HG03280 (cell line): ENCODE results near the gene HIRA.
"Not testable (repeated sequence)": the region's sequence is repeated elsewhere in the genome, so short reads cannot be mapped to it uniquely, and the experiment has no call there.

ENCODE experiments used
- ATAC-seq: cut with Tn5 transposase; IDR thresholded peaks from one replicate; pipeline ENCODE4 v1.9.1; 2021; ENCODE audit warnings: mild to moderate bottlenecking, moderate library complexity; ENCODE audit not compliant: unreplicated experiment

Gene HIRA

DNA sequence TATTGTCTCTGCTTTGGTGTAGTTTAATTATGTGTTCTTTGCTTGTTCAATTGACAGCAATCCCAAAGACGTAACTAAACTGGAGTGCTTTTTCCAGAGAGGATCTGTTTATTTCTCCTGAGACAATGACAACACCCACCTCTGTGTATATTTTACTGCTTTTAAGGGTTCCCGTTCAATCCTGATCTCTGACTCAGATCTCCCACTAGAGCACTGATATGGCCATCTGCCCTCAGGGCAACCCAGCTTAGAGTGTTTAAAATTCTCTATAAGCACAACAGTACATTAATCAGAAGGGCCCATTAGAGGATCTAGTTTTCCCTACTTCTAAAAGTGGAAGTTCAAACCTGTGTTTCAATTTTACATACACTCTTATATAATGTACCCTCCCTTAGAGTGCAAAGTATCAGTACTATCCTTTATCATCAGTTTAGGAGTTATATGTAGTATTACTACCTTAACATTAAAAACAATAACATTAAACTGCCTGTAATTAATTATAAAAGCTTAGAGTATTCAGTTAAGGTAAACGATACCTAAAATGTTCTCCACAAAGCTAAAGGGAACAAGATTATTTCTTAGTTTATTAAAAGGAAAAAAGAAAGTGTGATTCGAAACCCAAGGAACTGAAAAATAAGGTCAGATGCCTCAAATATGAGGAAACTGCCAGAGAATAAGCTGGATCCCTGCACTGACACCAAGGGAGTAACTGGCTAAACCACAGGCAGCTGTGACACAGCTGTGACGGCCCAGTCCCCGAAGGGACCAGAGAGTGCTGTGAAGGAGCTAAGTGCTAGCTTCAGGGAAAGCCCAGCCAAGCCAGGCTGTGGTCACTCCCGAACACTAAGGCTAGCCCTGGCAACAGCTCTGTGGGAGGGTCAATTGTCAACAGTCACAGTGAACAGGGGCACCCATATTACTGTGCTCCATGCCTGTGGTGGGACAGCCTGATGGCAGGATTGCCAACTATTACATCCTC lies 32.2 kb upstream of the HIRA start:
- no peak for ATAC-seq

DNA sequence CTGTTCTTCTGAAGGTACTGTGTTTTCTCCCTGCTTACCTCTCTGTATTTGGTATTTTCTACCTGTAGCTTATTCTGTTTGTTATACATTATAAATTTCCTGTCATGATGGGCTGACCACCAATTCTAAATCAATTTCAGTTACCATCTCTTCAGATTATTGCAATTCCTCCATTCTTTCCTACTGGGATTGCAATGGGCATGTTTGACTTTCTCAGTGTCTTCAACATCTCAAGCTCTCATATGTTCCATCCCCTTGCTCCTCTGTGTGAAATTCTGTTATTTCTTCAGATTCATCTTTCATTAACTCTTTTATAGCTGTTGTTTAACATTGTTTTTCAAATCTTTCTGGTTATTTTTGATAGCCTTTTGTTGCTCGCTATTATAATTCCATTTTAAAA lies 31.5 kb upstream of the HIRA start:
- no peak for ATAC-seq

DNA sequence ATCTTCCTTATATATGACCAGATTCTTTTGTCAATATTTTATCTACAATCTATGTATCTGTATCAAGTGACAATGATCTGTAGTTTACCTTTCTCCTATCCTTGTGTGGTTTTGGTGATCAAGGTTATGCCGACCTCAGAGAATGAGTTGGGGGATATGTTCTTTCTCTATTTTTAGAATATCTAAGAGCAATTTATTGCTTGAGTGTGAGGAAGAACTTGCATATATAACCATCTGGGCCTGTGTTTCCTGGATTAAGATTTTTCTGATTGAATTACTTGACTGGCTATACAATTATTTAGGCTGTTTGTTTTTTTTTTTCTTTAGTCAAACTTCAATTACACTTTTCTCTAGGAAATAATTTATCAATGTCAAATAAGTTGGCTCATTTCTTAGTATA lies 30.0 kb upstream of the HIRA start:
- no peak for ATAC-seq

DNA sequence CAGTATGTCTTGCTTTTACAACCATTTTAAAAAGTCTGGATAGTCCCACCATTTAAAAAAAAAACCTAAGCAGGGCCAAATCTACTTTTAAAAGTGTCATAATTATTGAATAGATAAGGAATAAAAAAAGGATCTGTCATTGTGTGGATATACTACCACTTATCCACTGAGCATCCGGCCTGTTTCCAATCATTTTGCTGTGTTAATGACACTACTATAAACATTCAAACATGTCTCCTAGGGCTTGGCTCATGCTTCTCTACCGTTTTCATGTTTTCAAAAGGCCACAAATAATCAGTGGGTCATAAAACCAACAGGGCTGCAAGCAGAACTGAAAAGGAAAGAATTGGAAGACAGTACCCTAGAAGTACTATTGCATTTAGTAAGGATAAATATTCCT lies 28.5 kb upstream of the HIRA start:
- no peak for ATAC-seq

DNA sequence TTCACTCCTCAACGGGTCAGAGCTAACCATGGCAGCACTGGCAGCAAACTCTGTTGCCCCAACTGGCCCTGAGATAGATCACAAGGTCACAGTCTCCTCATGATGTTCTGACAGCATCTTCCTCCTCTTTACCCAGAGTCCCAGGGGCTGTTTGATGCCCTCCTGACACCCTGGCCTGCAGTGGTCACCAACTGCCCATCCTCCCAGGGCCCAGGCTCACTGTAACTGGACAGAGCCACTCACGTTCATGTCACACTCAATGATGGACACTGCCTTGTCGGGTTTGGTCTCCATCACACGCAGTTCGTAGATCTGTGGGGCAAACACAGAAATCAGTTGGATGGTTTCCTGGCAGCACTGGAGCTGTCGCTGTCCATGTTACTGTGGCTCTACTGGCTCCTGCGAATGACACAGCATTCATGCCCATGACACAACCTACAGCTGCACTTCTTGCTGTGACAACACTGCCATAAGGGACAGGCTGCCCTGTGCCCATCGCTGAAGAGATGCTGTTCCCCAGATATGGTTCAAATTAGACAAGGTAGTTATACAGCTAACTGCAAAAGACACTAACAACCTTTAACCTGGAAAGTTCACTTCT lies 26.4 kb upstream of the HIRA start:
- ATAC-seq = no peak

DNA sequence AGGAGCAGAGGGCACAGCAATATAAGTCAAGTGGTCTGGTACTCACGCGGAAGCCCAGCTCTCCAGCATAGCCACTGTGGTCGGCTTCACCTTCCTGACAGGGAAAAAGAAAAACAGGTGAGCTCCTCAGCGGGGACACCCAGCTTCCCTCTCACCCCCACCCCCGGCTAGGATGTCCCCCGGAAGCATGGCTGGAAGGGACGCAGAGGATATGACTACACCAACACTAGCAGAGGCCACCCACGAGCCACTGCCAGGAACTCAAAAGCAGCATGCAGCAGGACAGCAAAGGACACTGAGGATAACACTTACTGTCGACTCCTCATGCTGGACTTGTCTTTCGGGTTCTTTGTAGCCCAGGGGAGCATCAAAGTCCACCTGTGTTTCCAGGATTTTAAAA lies 25.0 kb upstream of the HIRA start:
- no peak for ATAC-seq

DNA sequence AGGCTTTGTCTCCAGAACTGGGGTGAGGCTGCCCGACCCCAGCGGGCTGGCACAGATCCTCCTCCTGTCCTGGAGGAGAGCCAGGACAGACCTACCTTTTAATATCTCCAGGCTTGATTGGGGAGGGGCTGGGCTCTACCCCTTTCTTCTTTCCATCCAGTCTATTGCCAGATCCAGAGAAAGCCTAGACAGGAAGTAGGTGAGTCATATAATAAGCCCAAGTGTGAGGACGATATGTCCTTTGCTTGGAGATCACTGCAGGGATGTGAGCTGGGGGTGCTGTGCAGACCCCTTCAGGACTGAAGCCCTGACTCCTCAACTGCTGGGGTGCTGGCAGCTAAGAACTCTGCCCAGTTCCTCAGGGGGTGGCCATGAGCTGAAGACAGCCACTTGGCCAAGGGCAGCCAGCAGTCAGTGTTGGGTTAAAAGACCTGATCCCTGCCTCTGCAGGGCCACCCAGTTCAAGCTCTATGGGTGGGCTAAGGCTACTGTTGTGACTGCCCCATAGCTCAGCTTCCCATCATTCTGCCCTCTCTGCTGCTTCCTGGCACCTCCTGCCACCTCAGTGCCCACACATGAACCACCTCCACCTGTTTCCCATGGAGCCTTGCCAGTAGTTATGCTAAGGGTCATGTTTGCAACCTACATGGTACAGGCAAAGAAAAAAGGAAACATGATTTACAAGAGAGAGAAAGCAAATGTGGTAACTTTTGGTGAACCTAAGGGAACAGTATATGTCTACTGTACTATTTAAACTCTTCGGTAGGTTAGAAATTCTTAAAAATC lies 24.2 kb upstream of the HIRA start:
- ATAC-seq = no peak

DNA sequence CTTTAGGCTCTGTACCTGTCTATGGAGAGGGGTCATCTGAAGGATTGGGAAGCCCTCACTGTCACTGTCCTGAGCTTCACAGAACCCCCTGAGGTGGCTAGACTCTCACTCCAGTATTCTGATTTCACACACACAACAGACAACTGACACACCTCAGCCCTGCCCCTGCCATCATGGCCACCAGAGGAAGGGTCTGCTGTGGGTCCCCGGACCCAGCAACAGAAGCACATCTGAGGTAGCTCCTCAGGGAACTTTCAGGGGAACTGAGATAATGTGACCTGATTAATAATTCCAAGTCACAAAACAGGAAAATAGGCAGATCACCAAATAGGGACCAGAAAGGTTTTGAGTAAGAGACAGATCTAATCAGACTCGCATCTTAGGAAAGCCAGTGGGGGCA lies 23.5 kb upstream of the HIRA start:
- ATAC-seq = no peak

DNA sequence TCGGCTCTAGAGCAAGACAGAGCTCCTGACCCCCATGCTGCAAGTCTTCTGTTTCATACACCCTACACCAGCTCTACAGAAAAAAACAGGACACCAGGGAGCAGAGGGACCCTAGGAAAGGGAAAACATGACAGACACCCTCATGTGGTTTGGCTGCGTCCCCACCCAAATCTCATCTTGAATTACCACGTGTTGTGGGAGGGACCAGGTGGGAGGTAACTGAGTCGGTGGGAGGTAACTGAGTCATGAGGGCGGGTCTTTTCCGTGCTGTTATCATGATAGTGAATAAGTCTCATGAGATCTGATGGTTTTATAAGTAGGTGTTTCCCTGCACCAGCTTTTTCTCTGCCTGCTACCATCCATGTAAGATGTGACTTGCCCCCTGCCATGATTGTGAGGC lies 22.6 kb upstream of the HIRA start:
- no peak for ATAC-seq

DNA sequence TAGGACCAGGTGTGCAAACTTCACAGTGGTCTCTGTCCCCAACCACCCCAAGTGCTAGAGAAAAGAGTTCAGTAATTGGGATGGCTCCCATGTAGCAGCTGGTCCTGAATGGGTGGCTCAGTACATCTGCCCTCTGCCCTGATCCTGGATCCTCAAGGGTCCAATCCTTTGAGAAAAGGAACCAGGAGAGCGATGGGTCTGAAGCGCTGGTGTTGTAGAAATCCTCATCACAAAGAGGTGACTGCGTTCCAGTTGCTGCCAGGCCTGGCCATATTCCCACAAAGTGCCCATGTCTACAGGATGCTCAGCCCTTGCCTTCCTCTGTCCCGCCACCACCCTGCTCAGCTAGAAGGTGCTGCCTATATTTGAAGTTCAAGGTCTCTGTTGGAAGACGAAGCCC lies 22.2 kb upstream of the HIRA start:
- ATAC-seq = no peak

DNA sequence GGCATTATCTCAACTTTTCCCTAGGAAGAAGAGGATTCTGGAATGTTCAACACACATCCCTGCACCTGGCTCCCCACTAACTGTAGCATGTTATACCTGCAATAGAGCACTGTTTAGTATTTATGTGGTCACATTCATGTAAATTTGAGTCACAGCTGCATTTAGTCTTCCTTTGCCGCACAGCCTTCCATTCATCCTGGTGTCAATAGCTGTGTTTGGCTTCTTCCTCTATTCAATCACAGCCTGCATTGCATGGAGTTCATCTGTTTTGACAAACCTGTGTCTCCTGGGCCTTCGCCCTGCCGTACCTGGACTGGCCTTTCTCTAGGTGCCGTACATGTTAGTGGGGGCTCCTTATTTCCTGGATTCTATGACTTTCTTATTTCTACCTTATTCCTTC lies 20.0 kb upstream of the HIRA start:
- ATAC-seq = no peak

DNA sequence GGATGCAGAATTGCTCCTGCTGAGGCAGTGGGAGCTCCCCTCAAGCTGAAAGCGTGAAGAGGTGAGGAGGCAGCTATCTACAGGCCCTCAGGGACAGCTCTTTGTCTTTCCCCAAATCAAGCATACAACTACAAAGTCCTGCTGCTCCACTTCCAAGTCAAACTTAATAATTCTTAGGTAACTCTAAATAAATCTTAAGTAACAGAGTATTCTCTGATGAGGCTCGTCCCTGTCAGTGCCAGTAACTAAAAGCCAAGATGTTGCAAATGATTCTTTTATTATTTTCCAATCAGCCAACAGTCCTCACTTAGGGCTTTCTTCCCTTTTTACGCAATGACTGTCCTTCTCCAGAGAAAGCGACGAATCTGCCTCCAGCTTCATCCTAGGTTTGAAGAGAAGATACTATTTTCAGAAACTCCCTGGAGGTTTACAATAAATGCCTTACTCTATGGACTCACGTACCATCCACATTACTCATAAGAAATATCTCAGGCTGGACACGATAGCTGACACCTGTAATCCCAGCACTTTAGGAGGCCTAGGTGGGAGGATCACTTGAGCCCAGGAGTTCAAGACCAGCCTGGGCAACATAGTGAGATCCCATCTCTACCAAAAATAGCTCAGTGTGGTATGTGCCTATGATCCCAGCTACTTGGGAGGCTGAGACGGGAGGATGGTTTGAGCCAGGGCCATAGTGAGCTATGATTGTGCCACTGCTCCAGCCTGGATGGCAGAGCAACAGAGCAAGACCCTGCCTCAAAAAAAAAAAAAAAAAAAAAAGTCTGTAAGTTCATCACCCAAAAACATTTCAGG lies 19.0 kb upstream of the HIRA start:
- ATAC-seq = no peak

DNA sequence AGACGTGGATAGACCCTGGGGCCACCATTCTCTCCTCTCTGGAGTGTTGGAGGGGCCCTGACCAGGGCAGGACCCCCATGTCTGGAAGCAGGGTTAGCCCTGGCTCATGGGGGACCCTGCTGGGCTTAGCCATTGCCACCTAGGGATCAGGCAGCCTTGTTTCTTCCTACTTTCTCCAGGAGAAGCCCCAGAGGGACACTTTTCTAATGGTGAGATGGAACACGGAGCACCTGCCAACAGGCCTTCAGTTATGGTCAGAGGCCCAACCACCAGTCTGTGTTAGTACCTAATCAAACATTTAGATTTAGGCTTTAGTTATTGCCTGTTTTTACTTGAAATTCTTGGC lies 17.9 kb upstream of the HIRA start:
- no peak for ATAC-seq

DNA sequence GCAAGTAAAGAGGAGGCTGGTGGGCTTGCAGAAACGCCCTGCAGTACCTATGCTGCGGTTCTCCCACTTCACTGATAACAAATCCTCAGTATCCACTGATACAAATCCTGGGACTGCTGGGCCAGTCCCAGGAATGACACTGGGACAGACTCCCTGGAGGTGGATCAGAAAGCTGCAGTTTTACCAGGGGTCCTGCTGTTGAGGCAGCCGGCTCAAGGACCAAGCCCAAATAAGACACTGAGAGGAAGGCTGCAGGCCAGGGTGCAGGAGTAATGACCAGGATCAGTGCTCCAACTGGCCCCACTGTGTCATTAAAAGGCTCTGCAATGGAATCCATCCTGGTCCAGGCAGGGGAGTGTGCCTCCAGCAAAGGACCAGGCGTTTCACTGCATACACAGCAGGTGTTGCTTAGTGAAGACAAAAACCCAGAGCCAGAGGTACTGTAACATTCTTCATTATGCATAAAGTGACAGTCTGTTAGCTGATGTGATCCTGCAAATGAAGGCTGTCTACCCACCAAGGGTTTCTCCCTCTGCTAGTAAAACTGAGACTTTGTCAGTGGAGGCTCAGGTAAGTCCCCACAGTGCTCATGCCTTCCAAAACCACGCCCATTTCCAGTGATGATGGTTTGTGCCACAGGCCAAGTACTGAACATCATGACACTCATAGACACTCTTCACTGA lies 17.3 kb upstream of the HIRA start:
- ATAC-seq = no peak

DNA sequence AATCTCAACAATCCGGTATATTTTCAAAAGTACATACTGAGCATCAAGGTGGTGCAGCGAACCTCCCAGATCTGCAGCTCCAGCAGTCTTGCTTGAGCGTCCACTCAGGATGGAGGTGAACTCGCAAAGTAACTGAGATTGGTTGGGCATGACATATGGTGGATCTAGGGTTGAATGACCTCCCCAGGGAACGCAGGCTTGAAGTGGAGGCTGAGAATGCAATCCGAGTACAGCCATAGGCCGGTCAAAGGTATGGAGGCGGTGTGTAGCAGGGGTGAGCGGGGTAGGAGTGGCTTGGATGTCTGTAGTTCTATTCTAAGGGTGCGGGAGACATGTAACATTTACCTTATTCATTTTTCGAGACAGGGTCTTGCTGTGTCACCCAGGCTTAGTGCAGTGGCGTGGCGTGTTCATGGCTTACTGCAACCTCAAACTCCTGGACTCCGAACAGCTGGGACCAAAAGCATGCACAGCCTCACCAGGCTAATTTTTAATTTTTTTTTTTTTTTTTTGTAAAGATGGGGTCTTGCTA lies 16.6 kb upstream of the HIRA start:
- peak; percentile 40 for ATAC-seq

DNA sequence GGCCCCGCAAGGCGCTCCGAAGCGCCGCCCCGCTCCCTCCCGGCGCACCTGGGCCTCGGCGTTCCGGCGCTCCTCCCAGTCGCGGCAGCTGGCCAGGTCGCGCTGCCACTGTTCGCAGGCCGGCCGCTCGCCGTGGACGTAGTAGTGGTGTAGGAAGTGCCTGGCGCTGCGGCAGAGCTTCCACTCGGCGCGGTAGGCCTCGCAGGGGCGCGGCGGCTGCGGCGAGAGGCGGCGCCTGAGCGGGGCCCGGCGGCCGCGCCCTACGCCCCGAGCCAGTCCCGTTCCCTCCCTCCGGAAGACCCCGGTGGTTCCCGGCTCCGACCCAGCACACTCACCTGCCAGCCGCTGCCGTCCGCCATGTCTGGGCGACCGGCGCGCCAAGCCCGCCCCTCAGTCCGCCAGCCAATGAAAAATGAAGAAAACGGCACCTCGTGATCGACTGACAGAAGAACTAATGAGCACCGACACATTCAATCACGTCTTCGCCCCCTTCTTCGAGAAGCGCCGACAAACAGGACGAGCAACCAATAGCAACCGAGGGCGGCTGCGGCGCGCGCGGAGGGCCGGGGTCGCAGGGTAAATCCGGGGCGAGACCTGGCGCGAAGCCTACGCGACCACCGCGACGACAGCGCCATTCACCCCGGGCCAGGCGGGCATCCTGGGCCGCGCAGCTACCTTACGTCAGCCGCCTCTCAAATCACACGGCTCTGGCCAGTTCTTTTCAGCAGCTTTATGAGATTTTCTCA lies 16.0 kb upstream of the HIRA start, which contains the start of gene C22orf39:
TSS of gene C22orf39 (minus strand) at position 382 of the 746 bp plus-strand sequence. CDS start at position 359, 23 bp downstream.
- ATAC-seq = peak; percentile 85

DNA sequence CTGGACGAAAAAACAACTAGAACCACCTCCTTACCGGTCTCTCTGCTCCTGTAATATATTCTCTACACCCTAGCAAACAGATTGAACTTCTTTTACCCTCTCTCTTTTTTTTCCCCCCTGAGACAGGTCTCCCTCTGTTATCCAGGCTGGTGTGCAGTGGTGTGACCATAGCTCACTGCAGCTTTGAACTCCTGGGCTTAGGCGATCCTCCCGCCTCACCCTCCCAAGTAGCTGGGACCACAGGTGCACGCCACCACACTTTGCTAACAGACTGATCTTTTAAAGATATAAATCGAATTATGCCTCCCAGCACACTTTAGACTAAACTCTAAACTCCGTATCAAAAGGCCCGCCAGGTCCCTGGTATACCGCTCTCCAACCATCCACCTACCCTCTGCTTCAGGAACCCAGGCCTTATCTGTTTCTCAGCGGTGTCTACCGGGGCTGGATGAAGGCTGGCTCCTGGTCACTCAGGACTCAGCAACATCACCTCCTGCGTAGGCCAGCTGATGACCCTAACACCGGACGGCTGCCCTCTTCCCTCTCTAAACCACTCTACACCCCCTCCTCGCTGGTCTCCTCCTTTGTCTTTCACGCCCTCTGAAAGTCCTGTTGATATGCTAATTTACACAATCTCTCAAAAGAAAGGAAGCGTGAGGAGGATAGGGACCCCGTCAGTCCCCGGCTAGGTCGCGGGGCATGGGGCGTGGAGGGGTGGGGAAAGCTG lies 15.2 kb upstream of the HIRA start:
- ATAC-seq = no peak

DNA sequence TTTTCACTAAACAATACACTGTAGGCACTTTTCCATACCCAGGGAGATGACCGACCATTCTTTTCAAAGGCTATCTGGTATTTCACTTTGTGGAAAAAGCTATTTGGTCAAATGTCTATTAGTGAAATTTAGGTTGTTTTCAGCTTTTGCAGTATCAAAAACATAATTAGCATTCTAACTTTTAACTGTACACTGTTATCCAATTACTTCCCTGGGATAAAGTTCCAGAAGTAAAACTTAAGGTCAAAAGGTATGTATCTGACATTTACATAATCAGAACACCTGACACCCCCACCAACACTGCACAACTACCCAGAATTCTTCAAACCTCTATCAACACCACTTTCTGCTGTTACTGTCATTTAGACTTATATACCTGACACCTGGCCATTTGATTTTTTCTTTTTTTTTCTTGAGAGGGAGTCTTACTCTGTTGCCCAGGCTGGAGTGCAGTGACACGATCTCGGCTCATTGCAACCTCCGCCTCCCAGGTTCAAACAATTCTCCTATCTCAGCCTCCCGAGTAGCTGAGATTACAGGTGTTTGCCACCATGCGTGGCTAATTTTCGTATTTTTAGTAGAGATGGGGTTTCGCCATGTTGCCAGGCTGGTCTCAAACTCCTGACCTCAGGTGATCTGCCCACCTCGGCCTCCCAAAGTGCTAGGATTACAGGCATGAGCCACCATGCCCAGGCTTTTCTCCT lies 13.9 kb upstream of the HIRA start:
- ATAC-seq = not testable (repeated sequence)
